OCI-LY3 (cell line): ENCODE results near the gene CFAP77.

Experiments used
- EZH2phosphoT487 ChIP-seq: fragments of 200-600 bp; shearing (Covaris generic); IDR thresholded peaks from 2 replicates; pipeline ENCODE4 v1.6.1; 2018; ENCODE audit warnings: antibody characterized with exemption, mixed run types, low read depth
- TF ChIP-seq, protein P1 (sequence below): fragments of 200-600, 300-600 bp; sonication (generic); IDR thresholded peaks from 2 replicates; pipeline ENCODE4 v1.5.1; 2014; ENCODE audit warnings: antibody characterized with exemption, low read length, low read depth

DNA sequence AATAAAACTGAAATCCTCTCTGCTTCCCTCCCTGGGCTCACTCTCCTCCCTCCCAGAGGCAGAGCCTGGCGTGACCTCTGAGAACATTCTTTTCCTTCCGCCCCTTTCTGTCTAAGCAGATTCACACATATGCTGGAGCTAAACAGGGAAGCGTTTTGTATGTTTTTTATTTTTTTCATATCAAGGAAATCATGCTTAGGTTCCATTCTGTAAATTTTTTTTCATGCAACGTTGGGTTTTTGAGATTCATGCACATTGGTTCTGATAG is 152.2 kb downstream of the CFAP77 start:
- TF ChIP-seq, protein P1, sequence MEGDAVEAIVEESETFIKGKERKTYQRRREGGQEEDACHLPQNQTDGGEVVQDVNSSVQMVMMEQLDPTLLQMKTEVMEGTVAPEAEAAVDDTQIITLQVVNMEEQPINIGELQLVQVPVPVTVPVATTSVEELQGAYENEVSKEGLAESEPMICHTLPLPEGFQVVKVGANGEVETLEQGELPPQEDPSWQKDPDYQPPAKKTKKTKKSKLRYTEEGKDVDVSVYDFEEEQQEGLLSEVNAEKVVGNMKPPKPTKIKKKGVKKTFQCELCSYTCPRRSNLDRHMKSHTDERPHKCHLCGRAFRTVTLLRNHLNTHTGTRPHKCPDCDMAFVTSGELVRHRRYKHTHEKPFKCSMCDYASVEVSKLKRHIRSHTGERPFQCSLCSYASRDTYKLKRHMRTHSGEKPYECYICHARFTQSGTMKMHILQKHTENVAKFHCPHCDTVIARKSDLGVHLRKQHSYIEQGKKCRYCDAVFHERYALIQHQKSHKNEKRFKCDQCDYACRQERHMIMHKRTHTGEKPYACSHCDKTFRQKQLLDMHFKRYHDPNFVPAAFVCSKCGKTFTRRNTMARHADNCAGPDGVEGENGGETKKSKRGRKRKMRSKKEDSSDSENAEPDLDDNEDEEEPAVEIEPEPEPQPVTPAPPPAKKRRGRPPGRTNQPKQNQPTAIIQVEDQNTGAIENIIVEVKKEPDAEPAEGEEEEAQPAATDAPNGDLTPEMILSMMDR: no peak
- TF ChIP-seq EZH2phosphoT487: no peak
